GM19035 (cell line): ENCODE results near the gene C3orf18.
A peak's percentile ranks its signal among the peaks of the same experiment; 100 is the strongest.

Source experiments
- ATAC-seq: cut with Tn5 transposase; IDR thresholded peaks from one replicate; pipeline ENCODE4 v1.9.1; 2021; ENCODE audit not compliant: unreplicated experiment

The C3orf18 gene

DNA sequence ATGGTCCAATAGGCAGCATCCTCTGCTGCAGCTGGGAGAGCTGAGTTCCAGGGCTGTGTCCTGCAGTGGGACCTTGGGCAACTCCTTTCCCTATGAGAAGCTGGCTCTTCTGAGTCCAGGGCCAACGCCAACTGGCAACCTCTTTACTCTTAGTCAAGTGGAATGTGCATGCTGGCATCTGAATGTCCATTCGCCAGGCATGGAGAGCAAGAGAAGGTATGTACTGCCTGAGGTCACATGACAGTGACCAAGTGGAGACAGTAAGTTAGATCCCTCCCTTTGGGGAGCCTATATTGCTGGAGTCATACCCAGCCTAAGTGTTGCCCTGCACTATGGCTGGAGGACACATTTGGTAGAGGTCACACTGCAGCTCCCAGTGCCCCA, 13.9 kb upstream of the C3orf18 start:
- ATAC-seq: no peak

DNA sequence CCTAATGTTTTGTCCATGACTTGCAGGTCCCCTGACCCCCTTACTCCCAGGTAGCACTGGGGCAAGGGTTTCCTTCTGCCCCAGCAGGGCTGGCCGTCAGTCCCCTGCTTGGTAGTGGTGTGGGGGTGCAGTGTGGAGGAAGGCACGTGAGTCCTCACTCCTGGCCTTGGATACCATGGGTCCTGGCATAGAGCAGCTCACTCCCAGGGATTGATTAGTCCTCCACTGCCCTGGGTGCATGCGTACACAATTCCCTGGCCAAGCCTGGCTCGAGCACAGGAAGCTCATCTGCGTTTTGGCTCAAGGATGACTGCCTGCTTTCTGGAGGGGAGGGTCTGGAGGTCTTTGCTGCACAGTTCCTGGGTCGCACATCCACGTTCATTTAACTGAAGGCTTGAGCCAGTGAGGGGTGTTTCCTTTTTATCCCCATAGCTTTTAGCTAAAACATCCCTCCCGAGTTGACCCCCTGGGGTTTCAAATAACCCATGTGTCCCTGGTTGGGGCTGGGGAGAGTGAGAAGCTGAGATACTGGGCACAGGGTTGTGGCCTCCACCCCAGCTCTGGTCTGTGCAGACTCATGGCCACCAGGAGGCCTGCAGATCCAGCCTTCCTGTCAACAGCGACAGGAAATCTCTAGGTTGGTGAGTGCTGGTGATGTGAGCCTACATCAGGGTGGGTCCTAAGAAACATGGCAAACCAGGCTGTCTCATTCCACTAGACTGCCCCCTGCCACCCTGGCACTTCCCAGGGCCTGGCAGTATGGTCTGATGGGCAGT, 13.3 kb upstream of the C3orf18 start:
- ATAC-seq: no peak

DNA sequence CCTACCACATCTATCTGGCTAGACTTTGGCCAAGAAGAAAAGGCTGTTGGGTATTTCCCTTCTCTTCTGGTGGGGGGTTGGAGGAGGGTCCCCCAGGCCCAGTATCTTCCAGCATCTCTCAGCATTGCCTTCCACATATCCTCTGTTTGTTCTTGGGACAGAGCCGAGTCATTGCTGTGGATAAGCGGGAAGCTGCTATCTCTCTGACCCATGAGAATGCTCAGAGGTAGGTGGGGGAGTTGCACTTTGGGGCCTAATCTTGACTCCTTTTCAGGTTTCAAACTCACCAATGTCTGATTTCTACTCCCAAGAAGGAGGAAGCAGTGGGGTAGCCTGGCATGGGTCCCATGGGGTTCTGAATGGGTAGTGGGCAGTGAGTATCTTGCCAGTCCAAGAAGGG, 9.8 kb upstream of the C3orf18 start:
- ATAC-seq: no peak

DNA sequence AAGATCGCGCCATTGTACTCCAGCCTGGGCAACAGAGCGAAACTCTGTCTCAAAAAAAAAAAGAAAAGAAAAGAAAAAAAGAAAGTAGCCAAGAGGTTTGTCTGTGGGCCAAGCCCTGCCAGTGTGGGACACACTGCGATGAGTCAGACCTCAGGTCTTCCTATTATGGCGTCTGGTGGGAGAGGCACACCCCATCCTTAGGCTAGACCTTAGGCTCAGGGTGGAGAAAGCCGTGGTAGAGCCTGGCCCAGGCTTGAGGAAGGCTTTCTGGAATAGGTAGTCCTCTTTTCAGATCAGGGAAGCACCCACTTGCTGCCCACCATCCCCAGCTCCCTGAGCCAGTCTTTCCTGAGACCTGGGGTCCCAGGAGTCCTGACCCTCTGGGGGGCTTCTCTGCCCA, 7.8 kb upstream of the C3orf18 start:
- no peak for ATAC-seq

DNA sequence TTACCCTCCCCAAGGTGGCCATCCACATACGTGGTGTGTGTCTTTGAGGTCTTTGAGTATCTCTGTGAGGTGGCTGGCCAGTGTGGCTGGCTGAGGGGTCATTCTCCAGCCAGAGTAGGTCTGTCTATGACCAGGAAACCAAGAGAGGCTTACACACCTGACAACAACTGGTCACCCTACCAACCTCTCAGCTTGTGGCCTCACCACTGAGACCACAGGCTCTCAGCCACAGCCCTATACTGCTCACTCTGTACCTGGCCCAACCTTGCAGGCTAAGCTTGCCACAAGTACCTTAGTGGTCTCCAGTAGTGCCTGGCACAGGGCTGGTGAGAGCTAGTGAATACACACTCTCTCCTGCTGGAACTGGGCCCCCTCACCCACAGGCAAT, 6.9 kb upstream of the C3orf18 start:
- no peak for ATAC-seq

DNA sequence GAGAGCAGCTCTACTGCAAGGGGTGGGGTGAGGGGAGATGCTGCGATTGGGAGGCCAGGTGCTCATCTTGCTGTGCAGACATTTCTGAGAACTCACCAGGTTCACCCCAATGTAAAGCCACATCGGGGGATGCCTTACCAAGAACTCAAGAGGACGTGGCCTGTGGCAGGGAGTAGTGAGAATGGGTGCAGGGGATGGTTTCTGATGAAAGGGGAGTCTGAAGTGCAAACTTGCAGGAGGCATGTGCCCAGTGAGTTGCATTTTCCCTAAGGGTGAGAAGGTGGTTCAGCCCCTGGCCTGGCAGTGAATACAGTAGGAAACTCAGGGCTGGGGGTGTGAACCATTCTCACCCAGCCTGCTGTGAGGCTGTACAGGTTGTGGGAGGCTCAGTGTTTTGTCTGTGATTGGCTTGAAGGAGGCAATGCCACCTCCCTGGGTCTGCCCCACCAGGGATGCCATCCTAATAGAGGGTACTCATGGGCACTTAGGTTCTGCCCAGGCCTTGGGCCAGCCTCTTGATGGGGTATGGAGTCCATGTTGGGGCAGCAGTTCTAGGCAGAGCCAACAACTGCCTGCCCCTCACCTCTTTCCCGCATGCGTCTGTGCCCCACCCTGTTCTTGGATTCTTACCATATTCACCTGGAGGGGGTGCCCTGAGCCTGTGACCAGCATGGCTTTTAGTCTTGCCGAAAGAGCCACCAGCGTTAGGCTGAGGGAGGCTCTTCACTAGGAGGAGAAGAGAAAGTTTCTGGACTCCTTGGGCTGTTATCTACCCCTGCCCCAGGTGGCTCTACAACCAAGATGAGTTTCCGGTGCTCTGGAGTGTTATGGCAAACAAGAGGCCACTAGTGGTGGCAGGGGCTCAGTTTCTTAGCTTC, 6.3 kb upstream of the C3orf18 start:
- no peak for ATAC-seq

DNA sequence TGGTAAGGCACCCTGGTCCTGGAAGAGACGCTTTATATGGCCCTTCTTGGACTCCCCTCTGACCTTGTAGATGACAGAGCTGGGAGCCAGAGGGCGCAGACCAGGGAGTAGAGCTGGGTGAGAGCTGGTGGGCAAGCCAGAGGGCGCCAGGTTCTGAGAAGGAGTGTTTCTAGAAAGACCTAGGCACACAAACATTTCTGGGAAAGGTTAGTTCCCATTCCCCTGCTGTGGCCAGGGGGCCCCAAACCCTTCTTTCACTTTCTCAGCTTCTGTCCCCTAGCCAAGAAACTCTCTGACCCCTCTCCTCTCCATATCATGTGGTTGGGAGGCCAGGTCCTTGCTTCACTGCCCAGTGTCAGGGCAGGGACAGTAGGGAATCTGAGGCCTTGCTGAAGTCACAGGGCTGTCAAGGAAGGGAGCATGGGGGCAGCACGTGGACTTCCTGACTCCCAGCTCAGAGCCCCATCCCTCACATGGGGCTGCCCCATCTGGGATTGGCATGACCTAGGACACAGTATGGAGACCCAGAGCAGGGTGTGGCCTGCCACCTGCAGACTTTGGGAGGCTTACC, 5.3 kb upstream of the C3orf18 start:
- no peak for ATAC-seq

DNA sequence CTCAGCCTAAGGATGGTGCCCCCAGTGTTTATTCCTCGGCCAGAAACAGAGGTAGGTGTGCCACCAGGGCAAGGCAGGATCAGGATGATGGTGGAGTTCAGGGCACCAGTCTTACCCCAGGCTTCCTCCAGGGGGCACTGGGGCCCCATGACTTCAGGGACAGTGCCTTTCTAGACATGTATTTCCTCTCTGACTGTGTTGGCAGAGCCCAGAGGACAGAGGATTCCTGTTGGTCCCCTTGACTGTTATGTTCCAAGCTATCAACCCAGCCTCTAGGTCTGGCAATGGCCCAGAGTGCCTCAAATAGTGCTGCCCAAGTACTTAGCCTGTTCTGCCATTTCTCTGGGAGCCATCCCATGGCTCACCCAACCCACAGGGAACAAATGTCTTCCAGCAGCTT, 4.6 kb upstream of the C3orf18 start:
- no peak for ATAC-seq

DNA sequence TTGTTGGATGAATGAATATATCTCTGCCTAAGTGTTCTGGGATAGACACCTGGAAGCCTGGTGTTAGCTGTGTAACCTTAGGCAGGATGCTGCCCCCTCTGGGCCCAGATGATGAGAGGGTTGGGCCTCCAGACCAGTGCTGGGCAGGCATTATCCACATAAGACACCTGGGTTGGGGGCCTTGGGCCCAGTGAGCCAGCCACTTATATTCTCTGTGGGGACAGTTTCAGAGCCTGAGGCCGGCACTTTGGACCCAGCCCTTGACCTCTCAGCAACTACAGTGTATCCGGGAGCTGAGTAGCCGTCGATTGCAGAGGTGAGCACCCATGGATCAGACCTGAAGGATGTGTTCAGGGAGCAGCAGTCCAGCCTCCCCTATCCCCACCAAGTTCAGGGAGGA, 3.9 kb upstream of the C3orf18 start:
- ATAC-seq: no peak

DNA sequence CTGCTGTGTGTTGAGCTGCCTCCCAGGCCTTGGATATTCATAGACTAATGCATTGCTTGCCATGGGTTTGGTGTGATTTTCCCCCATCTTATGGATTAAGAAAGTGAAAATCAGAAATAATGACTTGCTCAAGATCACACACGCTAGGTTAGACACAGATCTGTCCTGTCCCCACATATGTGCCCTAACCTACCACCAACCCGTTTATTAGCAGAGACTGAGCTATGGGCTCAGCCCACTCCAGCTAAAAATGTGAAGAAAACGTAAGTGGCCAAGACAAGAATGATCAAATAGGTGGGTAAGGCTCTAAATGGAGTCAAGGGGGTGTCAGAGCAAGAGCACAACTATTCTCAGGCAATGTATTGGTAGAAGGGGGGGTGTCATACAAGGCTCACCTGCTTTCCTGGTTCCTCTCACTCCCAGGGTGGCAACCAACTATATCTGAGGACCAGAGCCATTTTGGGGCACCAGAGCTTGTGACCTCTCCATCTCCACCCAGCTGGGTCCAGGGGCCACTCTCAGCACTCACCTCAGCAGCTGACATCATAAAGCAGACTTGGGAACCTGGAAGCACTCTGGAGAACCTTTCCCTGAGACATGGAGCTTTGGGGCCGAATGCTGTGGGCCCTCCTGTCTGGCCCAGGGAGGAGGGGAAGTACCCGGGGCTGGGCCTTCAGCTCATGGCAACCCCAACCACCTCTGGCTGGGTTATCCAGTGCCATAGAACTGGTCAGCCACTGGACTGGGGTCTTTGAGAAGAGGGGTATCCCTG, 3.1 kb upstream of the C3orf18 start:
- no peak for ATAC-seq

DNA sequence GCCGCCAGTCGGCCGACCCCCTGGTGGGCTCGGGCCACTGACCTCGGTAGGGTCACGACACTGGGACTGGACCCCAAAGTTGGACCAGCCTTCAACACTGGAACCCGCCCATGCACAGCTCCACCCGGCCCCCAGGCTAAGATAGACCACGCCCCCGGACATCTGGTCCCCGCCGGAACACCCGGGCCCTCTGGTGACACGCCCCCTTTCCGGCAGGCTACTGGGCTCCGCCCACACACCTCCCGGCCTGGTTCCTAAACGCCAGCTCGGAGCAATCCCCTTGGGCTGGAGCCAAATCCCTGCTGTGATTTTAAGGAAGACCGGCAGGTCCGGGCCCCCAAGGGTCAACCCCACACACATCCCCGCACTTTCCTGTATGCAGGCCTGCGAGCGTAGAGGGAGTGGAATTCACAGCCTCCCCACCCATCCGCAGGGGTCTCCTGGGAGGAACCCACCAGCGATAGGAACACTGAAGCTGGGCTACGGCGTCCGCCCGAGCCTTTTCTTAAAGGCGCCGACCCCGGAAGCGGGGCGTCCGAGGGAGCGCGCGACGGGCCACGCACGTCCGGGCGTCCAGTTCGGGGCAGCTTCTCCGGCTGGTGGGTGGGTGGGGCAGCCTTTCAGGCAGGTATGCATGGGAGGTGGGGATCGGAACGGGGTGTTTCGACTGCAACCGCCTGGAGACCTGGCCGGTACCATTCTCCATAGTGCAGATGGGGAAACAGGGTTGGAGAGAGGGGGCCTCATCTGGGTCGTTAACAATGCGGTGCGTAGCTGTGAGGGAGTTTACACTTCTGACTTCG, 1.6 kb upstream of the C3orf18 start, which contains the start of gene HEMK1:
HEMK1 (plus strand) TSS at position 576 of the 803 bp plus-strand sequence. CDS start 1,583 bp downstream, outside the sequence.
- peak; percentile 63 for ATAC-seq

DNA sequence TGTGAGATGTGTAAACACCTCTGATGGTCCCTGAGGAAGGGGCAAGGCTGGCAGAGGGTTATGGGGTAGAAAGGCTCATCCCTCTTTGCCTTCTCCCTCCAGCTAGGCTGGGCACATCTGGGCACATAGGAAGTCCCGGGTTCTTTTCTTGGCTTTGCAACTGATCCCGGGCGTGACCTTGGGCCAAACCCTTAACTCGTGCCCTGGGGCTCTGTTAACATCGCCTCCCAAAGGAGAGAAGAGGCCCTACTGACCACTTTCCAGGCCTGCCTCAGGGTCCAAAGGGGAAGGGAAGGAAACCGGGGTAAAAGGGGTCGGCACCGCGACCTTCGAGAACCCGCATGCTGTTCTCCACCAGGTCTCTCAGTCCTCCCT, 549 bp downstream of the C3orf18 start:
- ATAC-seq: no peak

DNA sequence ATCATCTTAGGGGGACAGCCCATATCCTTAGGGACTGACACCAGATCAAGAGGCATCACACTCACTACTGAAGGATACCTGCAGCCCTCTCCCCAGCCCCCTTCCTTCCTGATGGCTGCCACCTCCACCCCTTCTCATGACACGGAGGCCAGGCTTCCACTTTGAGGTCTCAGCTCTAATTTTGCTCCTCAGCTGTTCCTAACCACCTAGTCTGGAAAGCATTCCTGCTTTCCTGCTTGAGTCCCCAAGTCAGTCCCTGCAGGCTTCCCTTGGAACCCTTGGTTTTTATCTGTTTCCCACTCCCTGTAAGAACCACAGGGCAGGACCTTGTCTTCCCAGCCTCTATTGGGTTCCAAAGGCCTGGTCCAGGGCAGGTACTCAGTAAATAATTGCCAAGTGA, 3.2 kb downstream of the C3orf18 start:
- ATAC-seq: no peak

DNA sequence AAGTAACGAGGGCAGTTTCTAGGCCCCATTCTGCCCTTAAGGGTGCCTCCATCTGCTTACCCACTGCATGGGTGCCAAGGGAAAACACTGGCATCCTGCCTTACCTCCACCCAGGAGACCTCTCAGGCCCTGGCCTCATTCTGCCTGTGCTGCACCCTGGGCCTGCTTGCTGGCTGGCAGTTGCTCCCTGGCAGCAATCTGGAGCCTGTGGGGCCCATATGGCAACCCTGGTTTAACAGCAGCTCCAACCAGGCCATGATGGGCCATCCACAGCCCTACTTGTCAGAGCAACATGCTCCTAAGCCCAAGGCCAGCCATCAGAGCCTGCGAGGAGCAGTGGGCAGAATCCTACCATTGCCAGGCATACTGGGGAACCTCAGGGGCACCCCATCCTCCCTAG, 3.7 kb downstream of the C3orf18 start:
- no peak for ATAC-seq

DNA sequence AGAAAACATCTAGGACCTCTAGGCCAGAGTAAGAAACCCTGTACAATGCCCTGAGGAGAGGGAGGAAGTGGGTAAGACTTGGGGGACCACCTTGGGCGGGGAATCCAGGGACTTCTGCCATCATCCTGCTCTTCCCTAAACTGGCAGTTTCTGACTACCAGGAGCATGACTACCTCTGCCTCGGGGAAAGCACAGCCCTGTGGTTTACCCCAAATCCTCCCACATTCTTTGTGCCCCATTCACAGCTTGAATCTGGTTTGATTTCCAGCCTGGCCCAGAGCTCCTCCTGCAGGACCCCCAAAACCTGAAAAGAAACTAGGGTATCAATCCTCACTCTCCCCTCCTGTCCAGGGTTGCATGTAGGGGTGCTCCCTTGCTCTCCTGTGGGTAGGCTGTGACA, 4.7 kb downstream of the C3orf18 start:
- ATAC-seq: no peak

DNA sequence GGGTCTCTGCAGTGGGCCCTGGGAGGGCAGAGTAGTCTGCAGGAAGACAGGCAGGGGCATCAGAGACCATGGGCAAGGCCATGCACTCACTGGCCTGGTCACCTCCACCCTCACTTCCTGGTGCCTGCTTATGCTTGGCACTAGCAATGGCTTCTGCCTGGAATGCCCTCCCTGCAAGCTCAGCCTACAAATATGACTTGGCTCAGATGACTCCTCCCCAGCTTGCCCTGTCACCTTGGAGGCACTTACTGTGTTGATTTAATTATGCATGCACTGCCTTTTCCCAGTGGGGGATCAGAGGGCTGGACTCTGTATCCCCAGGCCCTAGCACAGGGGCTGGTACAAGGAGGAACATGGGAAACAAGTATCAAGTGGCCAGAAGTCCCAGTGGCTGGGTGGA, 7.8 kb downstream of the C3orf18 start:
- ATAC-seq: no peak

DNA sequence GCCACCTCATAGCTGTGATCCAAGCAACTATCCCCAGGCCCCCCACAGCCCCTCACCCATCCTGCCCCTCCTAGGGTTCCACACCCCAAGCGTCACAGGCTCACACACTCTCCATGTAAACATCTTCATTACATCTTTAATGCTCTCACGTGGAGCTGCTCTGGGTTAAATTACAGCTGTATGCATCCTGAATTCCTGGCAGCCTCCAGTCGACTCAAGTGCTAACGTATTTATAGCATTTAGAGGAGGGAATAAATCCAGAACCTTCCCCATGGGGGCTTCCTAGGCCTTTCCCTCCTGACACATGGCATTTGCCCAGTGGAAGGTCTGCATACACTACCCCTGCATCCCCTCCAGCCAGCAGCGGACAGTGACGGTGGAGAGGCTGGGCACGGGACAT, 9.6 kb downstream of the C3orf18 start:
- no peak for ATAC-seq

DNA sequence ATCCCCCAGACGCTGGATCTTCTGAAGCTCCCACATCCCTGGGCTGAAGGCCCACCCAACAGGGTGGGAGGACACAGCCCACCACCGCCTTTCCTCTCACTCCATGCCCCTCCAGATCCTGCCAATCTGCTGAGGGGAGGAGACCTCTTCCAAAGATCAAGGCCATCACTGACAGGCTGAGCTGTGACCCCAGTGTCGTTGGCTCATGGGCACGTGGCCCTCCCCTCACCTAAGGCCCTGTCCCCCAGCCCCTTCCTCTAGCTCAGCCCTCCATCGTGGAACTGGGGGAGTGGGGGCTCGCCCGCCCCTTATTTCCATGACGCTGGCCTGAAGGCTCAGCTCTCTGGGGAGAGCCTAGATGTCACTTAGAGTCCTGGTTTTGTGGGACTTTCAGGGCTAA, 10.4 kb downstream of the C3orf18 start:
- ATAC-seq: no peak

DNA sequence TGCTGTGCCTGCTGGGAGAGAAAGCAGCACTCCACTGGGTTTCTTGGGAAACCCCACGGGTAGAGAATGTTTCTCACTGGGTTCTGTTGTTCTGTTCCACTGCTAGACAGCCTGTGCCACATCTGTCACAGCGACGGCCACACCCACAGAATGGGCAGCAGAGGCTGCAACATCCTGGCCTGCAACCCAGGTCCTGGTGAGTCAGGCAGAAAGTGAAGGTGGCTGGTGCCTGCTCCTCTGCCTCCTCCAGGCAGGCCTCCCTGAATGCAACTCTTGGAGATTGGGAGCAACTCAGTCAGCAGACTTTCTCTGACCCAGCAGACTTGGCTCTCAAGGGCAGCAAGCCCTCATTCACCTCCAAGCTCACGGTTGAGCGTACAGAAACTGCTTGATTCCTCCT, 13.0 kb downstream of the C3orf18 start:
- ATAC-seq: no peak

DNA sequence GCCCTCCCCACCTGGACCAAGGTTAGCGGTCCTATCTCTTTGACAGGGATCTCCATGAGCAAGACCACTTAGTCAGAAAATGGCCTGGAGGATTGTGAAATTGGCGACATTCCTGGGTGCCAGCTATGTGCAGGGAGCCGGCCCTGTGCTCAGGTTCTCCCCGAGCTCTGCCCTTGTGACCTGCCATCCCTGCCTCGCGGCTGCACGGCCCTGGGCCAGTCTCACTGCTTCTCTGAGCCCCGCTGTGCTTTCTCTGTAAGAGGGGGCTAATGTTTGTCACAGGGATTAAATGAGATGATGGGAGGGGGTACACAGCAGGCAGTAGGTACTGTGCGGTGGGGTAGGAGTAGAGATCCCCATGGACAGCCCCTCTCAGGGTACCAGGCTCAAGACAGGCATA, 14.9 kb downstream of the C3orf18 start:
- no peak for ATAC-seq
